A549 (cell line): Measurements from ENCODE around the gene LILRB4.

Experiments used
- CHD2 ChIP-seq: fragments of 150-350 bp; IDR thresholded peaks from 2 replicates; pipeline ENCODE4 v1.6.1; 2014; ENCODE audit warnings: low read length; ENCODE audit not compliant: partially characterized antibody
- EP300 ChIP-seq, 2 experiments: fragments of >200 bp; sonication (Bioruptor Twin); formaldehyde crosslinking; IDR thresholded peaks; 2 replicates in 1 of 2; 3 replicates in 1 of 2; pipeline ENCODE4 v1.6.1; 2016 to 2017
- POLR2A ChIP-seq: IDR thresholded peaks from 2 replicates; pipeline ENCODE4 v1.6.1; 2012; ENCODE audit warnings: mild to moderate bottlenecking, low read length
- POLR2AphosphoS2 ChIP-seq: conservative IDR thresholded peaks from 2 replicates; pipeline ENCODE4 v1.6.1; 2012; ENCODE audit warnings: low read length, improper control_type of control experiment, inconsistent platforms
- RAD21 ChIP-seq, 2 experiments: fragments of >200 bp in 1 of 2; sonication (Bioruptor Twin) in 1 of 2; formaldehyde crosslinking in 1 of 2; IDR thresholded peaks in 1 of 2; conservative IDR thresholded peaks in 1 of 2; 2 replicates in 1 of 2; 3 replicates in 1 of 2; pipeline ENCODE4 v1.6.1; 2012 to 2018; ENCODE audit warnings: inconsistent platforms in 1 of 2
- RFX5 ChIP-seq: fragments of 450-650 bp; IDR thresholded peaks from 2 replicates; pipeline ENCODE4 v1.7.1; 2014; ENCODE audit warnings: antibody characterized with exemption, mild to moderate bottlenecking, moderate library complexity
- TF ChIP-seq, protein P1 (sequence below): fragments of 150-350 bp; IDR thresholded peaks from 2 replicates; pipeline ENCODE4 v1.6.1; 2014; ENCODE audit warnings: low read depth, mild to moderate bottlenecking, low read length
- TF ChIP-seq, protein P2 (sequence below): fragments of >200 bp; sonication (Bioruptor Twin); formaldehyde crosslinking; IDR thresholded peaks from 3 replicates; pipeline ENCODE4 v1.5.1; 2016

DNA sequence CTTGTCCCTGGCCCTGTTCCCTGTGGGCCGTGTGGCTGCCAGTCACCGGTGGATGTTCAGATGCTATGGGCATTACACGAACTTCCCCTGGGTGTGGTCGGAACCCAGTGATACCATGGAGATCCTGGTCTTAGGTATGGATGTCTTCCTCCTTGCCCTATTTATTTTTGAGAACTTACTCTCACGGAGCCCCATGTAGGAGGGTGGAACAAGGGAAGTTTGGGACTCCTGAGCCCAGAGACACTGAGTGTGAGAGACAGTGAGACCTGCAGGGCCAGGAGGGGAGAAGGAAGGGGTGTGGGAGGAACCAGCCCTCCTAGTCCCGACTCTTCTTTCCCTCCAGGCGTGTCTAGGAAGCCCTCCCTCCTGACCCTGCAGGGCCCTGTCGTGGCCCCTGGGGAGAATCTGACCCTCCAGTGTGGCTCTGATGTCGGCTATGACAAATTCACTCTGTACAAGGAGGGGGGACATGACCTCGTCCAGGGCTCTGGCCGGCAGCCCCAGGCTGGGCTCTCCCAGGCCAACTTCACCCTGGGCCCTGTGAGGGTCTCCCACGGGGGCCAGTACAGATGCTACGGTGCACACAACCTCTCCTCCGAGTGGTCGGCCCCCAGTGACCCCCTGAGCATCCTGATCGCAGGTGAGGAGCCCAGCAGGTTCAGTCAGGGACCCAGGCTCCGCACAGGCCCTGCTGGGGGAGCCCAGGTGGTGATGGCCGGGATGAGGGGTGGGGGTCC is 46.6 kb downstream of the LILRB4 start:
- TF ChIP-seq RFX5: no peak
- TF ChIP-seq EP300 (IDR thresholded peaks at IDR 0.05): no peak
- TF ChIP-seq, protein P1, sequence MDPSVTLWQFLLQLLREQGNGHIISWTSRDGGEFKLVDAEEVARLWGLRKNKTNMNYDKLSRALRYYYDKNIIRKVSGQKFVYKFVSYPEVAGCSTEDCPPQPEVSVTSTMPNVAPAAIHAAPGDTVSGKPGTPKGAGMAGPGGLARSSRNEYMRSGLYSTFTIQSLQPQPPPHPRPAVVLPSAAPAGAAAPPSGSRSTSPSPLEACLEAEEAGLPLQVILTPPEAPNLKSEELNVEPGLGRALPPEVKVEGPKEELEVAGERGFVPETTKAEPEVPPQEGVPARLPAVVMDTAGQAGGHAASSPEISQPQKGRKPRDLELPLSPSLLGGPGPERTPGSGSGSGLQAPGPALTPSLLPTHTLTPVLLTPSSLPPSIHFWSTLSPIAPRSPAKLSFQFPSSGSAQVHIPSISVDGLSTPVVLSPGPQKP: no peak
- no peak for TF ChIP-seq RAD21 (conservative IDR thresholded peaks at IDR 0.05 in 1 of 2, IDR thresholded peaks at IDR 0.05 in 1 of 2)
- TF ChIP-seq, protein P2, sequence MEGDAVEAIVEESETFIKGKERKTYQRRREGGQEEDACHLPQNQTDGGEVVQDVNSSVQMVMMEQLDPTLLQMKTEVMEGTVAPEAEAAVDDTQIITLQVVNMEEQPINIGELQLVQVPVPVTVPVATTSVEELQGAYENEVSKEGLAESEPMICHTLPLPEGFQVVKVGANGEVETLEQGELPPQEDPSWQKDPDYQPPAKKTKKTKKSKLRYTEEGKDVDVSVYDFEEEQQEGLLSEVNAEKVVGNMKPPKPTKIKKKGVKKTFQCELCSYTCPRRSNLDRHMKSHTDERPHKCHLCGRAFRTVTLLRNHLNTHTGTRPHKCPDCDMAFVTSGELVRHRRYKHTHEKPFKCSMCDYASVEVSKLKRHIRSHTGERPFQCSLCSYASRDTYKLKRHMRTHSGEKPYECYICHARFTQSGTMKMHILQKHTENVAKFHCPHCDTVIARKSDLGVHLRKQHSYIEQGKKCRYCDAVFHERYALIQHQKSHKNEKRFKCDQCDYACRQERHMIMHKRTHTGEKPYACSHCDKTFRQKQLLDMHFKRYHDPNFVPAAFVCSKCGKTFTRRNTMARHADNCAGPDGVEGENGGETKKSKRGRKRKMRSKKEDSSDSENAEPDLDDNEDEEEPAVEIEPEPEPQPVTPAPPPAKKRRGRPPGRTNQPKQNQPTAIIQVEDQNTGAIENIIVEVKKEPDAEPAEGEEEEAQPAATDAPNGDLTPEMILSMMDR: no peak
- no peak for TF ChIP-seq POLR2AphosphoS2
- no peak for TF ChIP-seq CHD2
- TF ChIP-seq POLR2A: no peak
